HS-27A (cell line): ENCODE measurements around the gene PLD1.
"Not testable (repeated sequence)": the region's sequence is repeated elsewhere in the genome, so short reads cannot be mapped to it uniquely, and the experiment has no call there.

Experiments used
- DNase-seq: peaks from one replicate; pipeline ENCODE4 v3.0.0-alpha.2; 2012; ENCODE audit warnings: low read depth, missing footprints

Gene PLD1

DNA sequence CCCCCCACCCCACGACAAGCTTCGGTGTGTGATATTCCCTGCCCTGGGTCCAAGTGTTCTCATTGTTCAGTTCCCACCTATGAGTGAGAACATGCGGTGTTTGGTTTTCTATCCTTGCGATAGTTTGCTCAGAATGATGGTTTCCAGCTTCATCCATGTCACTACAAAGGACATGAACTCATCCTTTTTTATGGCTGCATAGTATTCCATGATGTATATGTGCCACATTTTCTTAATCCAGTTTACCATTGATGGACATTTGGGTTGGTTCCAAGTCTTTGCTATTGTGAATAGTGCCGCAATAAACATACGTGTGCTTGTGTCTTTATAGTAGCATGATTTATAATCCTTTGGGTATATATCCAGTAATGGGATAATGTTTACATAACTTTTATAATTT lies 4.4 kb upstream of the PLD1 start:
- not testable (repeated sequence) for DNase-seq

DNA sequence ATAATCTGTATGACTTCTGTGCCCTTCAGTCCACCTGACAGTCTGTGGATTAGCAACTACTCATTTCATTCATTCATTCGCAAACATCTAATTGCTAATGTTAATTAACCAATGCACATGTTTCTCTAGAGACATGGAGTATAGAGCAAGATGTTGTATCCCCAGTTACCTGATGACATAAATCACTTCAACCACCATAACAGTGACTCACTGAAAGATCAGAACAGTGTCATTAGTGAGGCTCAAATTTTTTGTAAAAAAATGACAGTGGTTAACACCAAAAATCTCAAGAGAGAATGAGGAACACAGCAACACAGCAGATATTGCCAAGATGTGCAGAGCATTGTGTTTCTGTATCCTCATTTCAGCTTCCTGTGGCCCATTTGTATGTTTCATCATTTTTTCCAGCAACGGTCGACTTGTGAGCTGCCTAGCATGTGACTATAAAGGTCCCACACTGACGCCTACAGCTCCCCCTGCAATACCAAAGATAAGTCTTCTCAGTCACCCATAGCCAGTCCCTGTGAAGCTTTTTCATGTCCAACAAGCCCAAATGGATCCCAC lies 3.7 kb upstream of the PLD1 start:
- no peak for DNase-seq

DNA sequence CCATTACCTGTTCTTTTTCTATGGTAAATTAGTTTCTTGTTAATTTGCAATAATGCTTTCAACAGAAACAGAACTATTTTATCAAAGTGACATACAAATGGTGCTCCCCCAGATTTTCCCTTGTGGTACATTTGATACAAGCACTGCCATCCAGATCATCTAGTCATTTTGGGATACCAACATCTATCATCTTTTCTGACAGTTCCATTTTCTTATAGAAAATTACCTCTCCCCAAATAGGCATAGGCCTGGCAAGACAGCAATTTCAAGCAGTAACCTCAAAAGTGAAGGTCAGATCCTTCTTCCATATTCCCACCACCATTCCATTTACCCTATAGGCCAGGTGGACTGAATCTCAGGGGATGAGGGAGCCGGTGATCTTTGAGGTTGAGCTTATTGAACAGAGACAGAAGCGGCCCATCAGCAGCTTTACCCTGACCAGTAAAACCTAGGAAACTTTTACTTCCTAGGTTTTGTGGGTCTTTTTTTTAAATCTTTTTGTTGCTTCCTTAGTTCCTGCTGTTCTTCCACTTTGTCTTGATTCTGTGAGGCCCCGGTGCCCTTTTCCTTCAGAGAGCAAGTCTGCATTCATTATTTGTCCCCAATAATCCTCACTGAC lies 3.1 kb upstream of the PLD1 start:
- DNase-seq = no peak

DNA sequence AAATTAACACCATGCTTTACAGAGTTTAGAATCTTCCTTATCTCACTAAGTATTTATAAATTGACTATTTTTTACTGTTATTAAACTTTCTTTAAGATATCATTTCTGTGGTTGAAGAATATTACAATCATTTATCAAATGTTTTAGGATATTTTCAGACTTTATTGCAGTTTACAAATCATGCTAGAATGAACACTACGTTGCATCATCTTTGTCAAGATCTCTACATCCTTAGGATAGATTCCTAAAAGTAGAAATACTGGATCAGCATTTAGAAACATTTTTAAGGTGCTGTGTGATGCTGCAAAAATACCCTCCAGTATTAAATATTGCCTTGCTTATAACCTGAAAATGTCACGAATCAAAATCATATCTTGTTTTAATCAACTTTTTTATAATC lies 2.5 kb upstream of the PLD1 start:
- DNase-seq = no peak

- DNase-seq = no peak
Observed at GRCh38 chr3:171811913-171812335, 1.6 kb upstream of the PLD1 start.

DNA sequence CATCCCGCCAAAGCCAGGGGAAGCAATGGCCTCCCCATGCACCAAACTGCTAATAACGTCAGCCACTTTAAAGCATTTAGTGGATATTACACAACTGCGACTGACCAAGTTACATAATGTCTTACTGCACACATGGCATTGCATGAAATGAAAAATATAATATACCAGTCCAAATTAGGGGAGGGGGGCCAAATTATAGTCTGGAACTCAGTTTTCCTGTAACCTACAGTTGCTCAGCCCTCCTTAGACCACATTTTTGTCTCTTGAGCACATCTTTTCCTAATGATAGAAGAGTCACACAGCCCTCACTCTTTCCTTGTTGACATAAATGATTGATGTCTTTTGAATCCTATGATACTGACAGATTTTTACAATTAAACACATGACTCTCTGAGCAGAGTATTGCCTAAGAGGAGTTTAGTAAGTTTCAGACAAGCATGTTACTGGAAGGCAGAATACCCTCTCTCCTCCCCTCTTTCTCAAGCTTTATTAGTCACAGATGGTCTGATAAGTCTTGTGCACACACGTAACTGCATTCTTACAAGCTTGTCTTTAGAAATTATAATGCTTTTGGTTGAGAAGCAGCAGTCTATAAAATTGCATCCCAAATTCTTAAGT lies 1.1 kb upstream of the PLD1 start:
- no peak for DNase-seq

- DNase-seq = no peak
Observed at GRCh38 chr3:171810629-171811294, 479 bp upstream of the PLD1 start.

DNA sequence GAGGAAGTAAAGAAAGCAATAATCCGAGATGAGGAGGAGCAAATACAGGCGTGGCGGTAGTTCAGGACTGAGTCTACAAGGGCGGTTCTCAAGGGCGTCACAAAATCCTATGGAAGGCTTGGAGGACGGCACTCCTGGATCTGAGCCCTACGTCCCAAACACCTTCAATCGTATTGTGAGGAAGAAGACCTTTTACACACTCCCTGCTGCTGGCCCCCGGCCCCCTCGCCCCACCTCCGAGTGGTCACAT lies 747 bp downstream of the PLD1 start:
- no peak for DNase-seq

DNA sequence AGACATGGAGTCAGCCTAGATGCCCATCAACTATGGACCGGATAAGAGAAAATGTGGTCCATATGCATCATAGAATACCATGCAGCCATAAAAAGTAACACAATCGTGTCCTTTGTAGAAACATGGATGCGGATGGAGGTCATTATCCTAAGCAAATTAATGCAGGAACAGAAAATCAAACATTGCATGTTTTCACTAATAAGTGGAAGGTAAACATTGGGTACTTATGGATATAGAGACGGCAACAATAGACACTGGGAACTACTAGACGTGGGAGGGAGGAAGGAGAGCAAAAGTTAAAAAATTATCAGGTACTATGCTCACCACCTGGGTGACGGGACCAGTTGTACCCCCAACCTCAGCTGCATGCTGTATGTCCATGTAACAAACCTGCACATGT lies 2.5 kb downstream of the PLD1 start:
- DNase-seq = no peak

DNA sequence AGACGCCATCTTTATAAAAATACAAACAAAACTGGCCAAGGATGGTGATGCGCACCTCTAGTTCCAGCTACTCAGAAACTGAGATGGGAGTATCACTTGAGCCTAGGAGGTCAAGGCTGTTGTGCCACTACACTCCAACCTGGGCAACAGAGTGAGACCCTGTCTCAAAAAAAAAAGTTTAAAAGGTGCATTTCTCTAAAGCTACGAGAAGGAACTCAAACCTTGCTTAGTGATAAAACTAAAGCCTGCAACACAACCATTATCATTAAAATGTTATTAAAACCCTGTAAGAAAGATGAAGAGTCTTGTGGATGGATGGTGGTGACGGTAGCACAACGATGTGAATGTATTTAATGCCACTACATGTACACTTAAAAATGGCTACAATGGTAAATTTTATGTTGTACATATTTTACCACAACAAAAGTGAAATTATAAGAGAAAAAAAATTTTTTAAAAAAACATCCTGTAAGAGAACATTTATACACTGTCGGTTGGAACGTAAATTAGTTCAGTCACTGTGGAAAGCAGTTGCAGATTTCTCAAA lies 3.1 kb downstream of the PLD1 start:
- DNase-seq = no peak

GRCh38 chr3:171806200-171807128 lies 3.8 kb downstream of the PLD1 start:
- DNase-seq = no peak

DNA sequence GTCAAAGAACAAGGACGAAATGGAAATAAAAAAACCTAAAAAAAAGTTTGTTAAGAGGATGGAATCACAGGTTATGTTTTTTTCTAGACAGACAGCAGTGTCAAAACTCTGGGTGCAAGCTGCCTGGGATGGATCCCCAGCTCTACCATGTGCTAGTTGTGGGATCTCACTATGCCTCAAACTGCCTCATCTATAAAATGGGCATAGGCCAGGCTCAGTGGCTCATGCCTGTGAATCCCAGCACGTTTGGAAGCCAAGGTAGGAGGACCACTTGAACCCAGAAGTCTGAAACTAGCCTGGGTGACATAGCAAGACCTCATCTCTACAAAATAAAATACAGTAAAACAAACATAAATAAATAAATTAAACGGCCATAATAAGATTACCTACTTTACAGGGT lies 4.6 kb downstream of the PLD1 start:
- DNase-seq = no peak

GRCh38 chr3:171804618-171805389 lies 5.5 kb downstream of the PLD1 start:
- DNase-seq = no peak

DNA sequence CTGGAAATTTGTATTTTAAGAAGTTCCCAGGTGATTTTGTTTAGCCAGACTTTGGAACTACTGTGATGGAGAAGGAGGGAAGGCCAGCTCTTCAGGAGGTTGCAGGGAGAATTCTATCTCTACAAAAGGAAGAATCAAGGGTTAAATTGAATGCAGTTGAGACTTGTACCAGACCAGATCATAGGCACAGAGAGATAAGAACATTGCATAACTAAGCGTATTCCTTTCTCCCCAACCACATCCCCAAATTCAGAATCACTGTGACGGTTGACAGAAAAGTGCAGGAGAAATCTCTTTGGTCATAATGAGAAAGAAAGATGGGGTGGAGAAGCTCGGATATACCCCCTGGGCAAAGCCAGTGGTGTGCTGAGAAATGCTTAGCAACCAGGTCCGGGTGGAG lies 7.2 kb downstream of the PLD1 start:
- no peak for DNase-seq

DNA sequence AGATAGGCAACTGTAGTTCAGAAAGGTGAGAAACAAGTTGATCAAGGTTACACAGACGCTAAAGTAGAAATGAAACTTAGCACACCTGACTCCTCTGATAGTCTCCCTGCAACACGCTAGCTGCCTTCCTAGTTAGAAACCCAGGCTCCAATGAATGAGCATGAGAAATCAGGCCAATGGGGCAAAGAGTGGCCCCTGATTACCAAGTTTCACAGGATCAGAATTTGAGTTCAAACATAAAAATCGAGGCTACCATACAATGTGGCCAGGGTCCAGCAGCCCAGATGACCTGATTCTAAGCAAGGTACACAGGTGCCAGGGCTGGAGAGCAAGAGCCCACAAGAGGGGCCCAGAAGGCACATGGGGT lies 7.7 kb downstream of the PLD1 start:
- DNase-seq = no peak

GRCh38 chr3:171801738-171802589 lies 8.3 kb downstream of the PLD1 start:
- no peak for DNase-seq

GRCh38 chr3:171799501-171799900 lies 10.8 kb downstream of the PLD1 start:
- DNase-seq = no peak

DNA sequence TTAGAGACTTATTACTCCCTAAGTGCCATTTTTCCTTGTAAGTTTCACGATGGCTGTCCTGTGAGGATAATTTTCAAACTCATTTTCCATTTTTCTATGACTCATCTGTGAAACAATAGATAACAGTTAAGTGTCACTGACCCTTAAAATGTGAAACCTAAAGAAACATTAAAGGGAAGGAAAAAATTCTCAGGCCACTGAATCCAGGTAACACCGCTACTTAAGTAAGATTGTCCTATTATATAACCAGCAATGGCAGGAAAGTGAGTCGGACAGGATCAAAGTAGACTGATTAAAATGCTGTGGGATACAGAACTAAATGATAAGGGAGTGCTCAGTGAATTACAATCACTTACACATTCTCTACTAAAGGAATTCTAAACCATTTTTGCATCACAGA lies 12.4 kb downstream of the PLD1 start:
- DNase-seq = no peak

- no peak for DNase-seq
Observed at GRCh38 chr3:171797265-171797679, 13.0 kb downstream of the PLD1 start.

DNA sequence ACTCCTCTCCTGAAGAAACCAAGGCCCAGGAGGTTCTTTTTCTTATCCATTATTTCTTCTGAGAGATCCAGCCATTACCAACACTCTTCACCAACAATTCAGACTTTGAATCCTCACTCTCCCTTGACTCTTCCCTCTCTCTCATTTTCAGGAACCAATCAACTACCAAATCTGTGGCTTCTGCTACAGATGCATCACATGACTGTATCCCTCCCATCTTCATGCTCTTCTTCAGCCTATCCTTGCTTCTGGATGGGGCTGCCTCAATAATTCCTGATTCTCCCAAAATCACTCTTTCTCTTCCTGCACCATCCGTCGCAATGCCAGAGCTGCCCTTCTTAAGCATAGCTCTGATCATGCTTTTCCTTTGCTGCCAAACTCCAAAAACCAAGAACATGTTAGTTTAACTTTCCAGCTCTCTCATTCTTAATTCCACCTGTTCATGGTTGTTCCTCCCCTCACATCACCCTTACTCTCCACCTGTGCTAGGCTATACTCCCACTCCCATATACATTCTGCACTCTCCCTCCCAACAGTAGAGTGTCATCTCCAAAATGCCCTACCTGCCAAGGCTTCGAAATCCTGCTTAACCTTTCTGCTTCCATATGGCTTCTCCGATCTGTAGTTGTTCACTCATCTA lies 13.5 kb downstream of the PLD1 start:
- DNase-seq = no peak
